GM12878 (cell line): ENCODE data around the gene KLK5. TPM values are rescaled to one million over a fixed set of nuclear protein-coding genes. Genes with fewer than 3 reads are reported as not detected.

Experiments
- ATAC-seq: fragments of 200-7000 bp; cut with Tn5 transposase; 3 replicates; pipeline ENCODE4 v1.9.1; 2020; ENCODE audit warnings: mild to moderate bottlenecking, moderate library complexity
- BruUV-seq: library from RNA; stranded (reverse); fragments of 400-500 nt; replicated peaks from 2 replicates; lab custom pipeline; 2021; lab: Mats Ljungman, UMichigan
- CTCF ChIA-PET: fragments of 300-600 bp; sonication (Branson Sonifier 250); formaldehyde crosslinking; extraction: SDS; loops from one replicate; lab custom pipeline; 2021; ENCODE audit warnings: inconsistent platforms; lab: Yijun Ruan, JAX
- POLR2A ChIA-PET: fragments of 350-600 bp; formaldehyde crosslinking; extraction: SDS; loops from one replicate; lab custom pipeline; 2021; ENCODE audit warnings: inconsistent platforms; lab: Charles Lee
- RAD21 ChIA-PET: fragments of 300-600 bp; sonication (Branson Sonifier 250); formaldehyde crosslinking; loops from one replicate; lab custom pipeline; 2023; ENCODE audit warnings: antibody characterized with exemption; ENCODE audit not compliant: unreplicated experiment; lab: Charles Lee
- SMC1A ChIA-PET: fragments of 300-600 bp; sonication (Branson Sonifier 250); formaldehyde crosslinking; loops from one replicate; lab custom pipeline; 2023; ENCODE audit not compliant: unreplicated experiment, uncharacterized antibody; lab: Charles Lee
- DNase-seq: peaks from one replicate; pipeline ENCODE4 v3.0.0-alpha.2; 2011; ENCODE audit warnings: low read depth, low spot score
- FAIRE-seq: peaks from 3 replicates; lab custom pipeline; 2011; peaks lifted over from hg19 to GRCh38; lab: Jason Lieb, UNC
- H2AFZ ChIP-seq: 2 replicates; pipeline ENCODE4 v1.6.0; 2011; ENCODE audit warnings: low read depth, low read length, control low read depth; ENCODE audit not compliant: control insufficient read depth
- H3K27ac ChIP-seq: 2 replicates; pipeline ENCODE4 v1.5.1; 2011; ENCODE audit warnings: control low read depth; ENCODE audit not compliant: control insufficient read depth, insufficient read depth
- H3K27me3 ChIP-seq, 2 experiments: replicated peaks in 1 of 2; 2 replicates each; pipeline versions ENCODE4 v1.6.0 to v1.6.1; 2011; ENCODE audit warnings: low read length in 1 of 2; ENCODE audit not compliant: control insufficient read depth in 2 of 2, insufficient read depth in 2 of 2
- H3K36me3 ChIP-seq, 2 experiments: 2 replicates each; pipeline ENCODE4 v1.5.1; 2011; ENCODE audit warnings: low read length in 1 of 2; ENCODE audit not compliant: control insufficient read depth in 2 of 2, insufficient read depth in 2 of 2
- H3K4me1 ChIP-seq: 2 replicates; pipeline ENCODE4 v1.6.1; 2011; ENCODE audit warnings: mild to moderate bottlenecking, low read length, moderate library complexity, mixed read lengths; ENCODE audit not compliant: control insufficient read depth, insufficient read depth
- H3K4me2 ChIP-seq: 2 replicates; pipeline ENCODE4 v1.6.0; 2011; ENCODE audit warnings: control low read depth; ENCODE audit not compliant: control insufficient read depth, insufficient read depth
- H3K4me3 ChIP-seq: fragments of 200-600 bp; sonication (generic); 2 replicates; pipeline ENCODE4 v1.5.1; 2016
- H3K79me2 ChIP-seq: 2 replicates; pipeline ENCODE4 v1.6.0; 2011; ENCODE audit warnings: low read length; ENCODE audit not compliant: control insufficient read depth, insufficient read depth
- H3K9ac ChIP-seq: 2 replicates; pipeline ENCODE4 v1.8.0; 2011; ENCODE audit warnings: low read length, control low read depth, mixed read lengths; ENCODE audit not compliant: control insufficient read depth, insufficient read depth
- H3K9me3 ChIP-seq: replicated peaks from 3 replicates; pipeline ENCODE4 v1.5.1; 2011; ENCODE audit warnings: mild to moderate bottlenecking, low read length; ENCODE audit not compliant: control insufficient read depth, insufficient read depth
- H4K20me1 ChIP-seq: 2 replicates; pipeline ENCODE4 v1.6.0; 2011; ENCODE audit not compliant: control insufficient read depth, insufficient read depth
- NKRF ChIP-seq: fragments of 450-650 bp; conservative IDR thresholded peaks from 2 replicates; pipeline ENCODE4 v1.6.1; 2017; ENCODE audit warnings: mild to moderate bottlenecking, moderate library complexity
- NRF1 ChIP-seq: conservative IDR thresholded peaks from 2 replicates; pipeline ENCODE4 v1.6.1; 2011; ENCODE audit warnings: mild to moderate bottlenecking, low read depth, low read length, improper control_type of control experiment
- SREBF1 ChIP-seq: IDR thresholded peaks from 2 replicates; pipeline ENCODE4 v1.6.1; 2012; ENCODE audit warnings: mild to moderate bottlenecking, low read length
- SUZ12 ChIP-seq: fragments of 200-600 bp; sonication (generic); IDR thresholded peaks from one replicate; pipeline ENCODE4 v1.6.1; 2018; ENCODE audit warnings: antibody characterized with exemption, mild to moderate bottlenecking; ENCODE audit not compliant: unreplicated experiment
- ZBTB11 ChIP-seq: fragments of 450-650 bp; formaldehyde crosslinking; IDR thresholded peaks from 2 replicates; pipeline ENCODE4 v1.5.0; 2022; ENCODE audit warnings: mild to moderate bottlenecking, missing genetic modification characterization
- ZNF384 ChIP-seq: IDR thresholded peaks from 2 replicates; pipeline ENCODE4 v1.6.1; 2012; ENCODE audit warnings: low read depth, mild to moderate bottlenecking, low read length, improper control_type of control experiment, borderline replicate concordance
- ZSCAN29 ChIP-seq: fragments of 450-650 bp; IDR thresholded peaks from 2 replicates; pipeline ENCODE4 v1.6.1; 2017; ENCODE audit warnings: mild to moderate bottlenecking, moderate library complexity
- in situ Hi-C: fragments of 300-500 bp; cut with MboI; formaldehyde crosslinking; loops from 9 replicates; pipeline ENCODE4 v1.14.3; 2018; ENCODE audit warnings: mixed read lengths
- intact Hi-C: fragments of 100-400 bp; cut with micrococcal nuclease; formaldehyde crosslinking; loops from one replicate; pipeline ENCODE4 v1.14.2; 2022; ENCODE audit not compliant: unreplicated experiment
- polyA plus RNA-seq, 11 experiments: library from polyadenylated mRNA; depleted of rRNA in 4 of 11; unstranded in 6 of 11; stranded (reverse) in 5 of 11; fragments of >200 nt; fragmentation: Nextera tagmentation in 4 of 11; fragmentation: Illumina TruSeq in 1 of 11; extraction: Ambion mirVana in 4 of 11; extraction: Trizol in 1 of 11; gene quantifications; 1 replicate in 1 of 11; 2 replicates in 10 of 11; pipeline versions ENCODE4 v1.2.1 to v1.2.3, GENCODE V29; 2011 to 2016; ENCODE audit warnings: inconsistent platforms in 2 of 11, missing spikeins in 2 of 11, low read depth in 1 of 11
- total RNA-seq, 4 experiments: library from RNA; depleted of rRNA in 3 of 4; stranded (reverse); fragments of >200 nt in 3 of 4; fragmentation: Illumina TruSeq in 1 of 4; extraction: Trizol in 1 of 4; gene quantifications; 2 replicates each; pipeline versions ENCODE4 v1.2.1 to v1.2.3, GENCODE V29; 2013 to 2021

The KLK5 gene
- total and polyA plus RNA-seq, 10 of the 15 experiments (the other 5 are each of a cell fraction or from before 2014, with no cell fraction given) = 0.16 TPM; not detected in 9

DNA sequence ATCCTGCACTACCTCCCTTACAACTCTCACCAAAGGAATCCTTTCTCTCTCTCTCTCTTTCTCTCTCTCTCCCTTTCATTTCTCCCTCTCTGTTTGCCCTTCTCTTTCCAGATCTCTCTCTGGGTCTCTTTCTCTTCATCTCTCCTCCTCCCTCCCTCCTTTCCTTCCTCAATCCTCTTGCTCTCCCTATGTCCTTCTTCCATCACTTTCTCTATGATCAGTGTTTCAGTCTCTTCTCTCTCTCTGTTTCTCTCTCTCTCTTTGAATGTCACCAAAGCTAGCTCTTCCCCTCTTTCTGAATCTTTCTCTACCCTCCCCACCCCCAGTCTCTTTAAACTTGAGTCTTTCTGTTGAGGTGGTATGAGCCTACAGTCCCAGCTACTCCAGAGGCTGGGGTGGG, 21.8 kb downstream of the KLK5 start:
- ChIA-PET POLR2A (no interaction called here), CTCF (no interaction called here), SMC1A (no interaction called here), RAD21 (no interaction called here)
- no peak overlapping the region for H2AFZ ChIP-seq
- no peak overlapping the region for H3K4me2 ChIP-seq
- no peak overlapping the region for H3K27ac ChIP-seq
- no peaks in the 10 kb centered on the region for H3K36me3 ChIP-seq
- no peak overlapping the region for H3K9ac ChIP-seq
- DNase-seq = no peak
- no peak overlapping the region for H3K4me3 ChIP-seq
- FAIRE-seq = no peak
- no TSS peak for BruUV-seq
- TF ChIP-seq SUZ12 = no peak
- TF ChIP-seq NKRF = no peak
- TF ChIP-seq ZBTB11 (CRISPR knock-in tag) = no peak
- TF ChIP-seq ZNF384 = no peak
- no peak for TF ChIP-seq SREBF1
- TF ChIP-seq ZSCAN29 = no peak
- no peak for TF ChIP-seq NRF1
- intact Hi-C loops (loop anchor here (5.0 kb wide), 1 partner anchor 161 kb away; no protein-coding TSS in a partner anchor), in situ Hi-C loops (loop anchor here (10.0 kb wide), 1 partner anchor 164 kb away; no protein-coding TSS in a partner anchor)
- H3K79me2 ChIP-seq = no peaks in the 10 kb centered on the region
- no peaks in the 10 kb centered on the region for H3K9me3 ChIP-seq
- H4K20me1 ChIP-seq = no peaks in the 10 kb centered on the region
- ATAC-seq = no peak
- H3K27me3 ChIP-seq = no peaks in the 10 kb centered on the region
- H3K4me1 ChIP-seq = no peaks in the 10 kb centered on the region
